Thoracic aorta (tissue), 2 donors: ENCODE measurements around the gene FHIT. TPM values are rescaled to one million over a fixed set of nuclear protein-coding genes. Genes with fewer than 3 reads are reported as not detected.

ENCODE experiments used
- ATAC-seq: fragments of 150-250 bp; one replicate; pipeline ENCODE4 v1.8.0; 2017; ENCODE audit warnings: low read depth; ENCODE audit not compliant: insufficient number of reproducible peaks, low FRiP score
- DNase-seq: peaks from one replicate; pipeline ENCODE4 v3.0.0-alpha.2; 2020; ENCODE audit warnings: low spot score
- H3K27ac ChIP-seq, 2 donors: fragments of 200-600 bp; sonication (generic); 1 replicate in 1 of 2; 2 replicates in 1 of 2; pipeline ENCODE4 v1.5.1; 2016; ENCODE audit warnings: mild to moderate bottlenecking in 2 of 2, moderate library complexity in 2 of 2
- H3K27me3 ChIP-seq: fragments of 200-600 bp; sonication (generic); replicated peaks from 2 replicates; pipeline ENCODE4 v1.6.0; 2016; ENCODE audit warnings: mild to moderate bottlenecking; ENCODE audit not compliant: insufficient read depth
- H3K36me3 ChIP-seq: fragments of 200-600 bp; sonication (generic); one replicate; pipeline ENCODE4 v1.5.1; 2016
- H3K4me1 ChIP-seq, 2 donors: fragments of 200-600 bp; sonication (generic); 1 replicate in 1 of 2; 2 replicates in 1 of 2; pipeline versions ENCODE4 v1.5.1 to v1.6.0; 2016; ENCODE audit warnings: low read depth in 2 of 2, mild to moderate bottlenecking in 1 of 2; ENCODE audit not compliant: control insufficient read depth in 1 of 2
- H3K4me3 ChIP-seq: fragments of 200-600 bp; sonication (generic); 2 replicates; pipeline ENCODE4 v1.5.1; 2016; ENCODE audit warnings: mild to moderate bottlenecking
- H3K9me3 ChIP-seq: fragments of 200-600 bp; sonication (generic); 2 replicates; pipeline ENCODE4 v1.5.1; 2016
- CTCF ChIP-seq: fragments of 200-600 bp; sonication (generic); IDR thresholded peaks from one replicate; pipeline ENCODE4 v1.5.1; 2019; ENCODE audit warnings: antibody characterized with exemption
- total RNA-seq, 2 donors: library from RNA; depleted of rRNA; stranded (reverse); fragments of >200 nt; gene quantifications; one replicate each; pipeline versions ENCODE4 v1.1.0 to v1.2.3, GENCODE V29; 2016

FHIT gene
- total RNA-seq, 2 donors from 2014 or later, result 2.0 to 2.3 TPM

DNA sequence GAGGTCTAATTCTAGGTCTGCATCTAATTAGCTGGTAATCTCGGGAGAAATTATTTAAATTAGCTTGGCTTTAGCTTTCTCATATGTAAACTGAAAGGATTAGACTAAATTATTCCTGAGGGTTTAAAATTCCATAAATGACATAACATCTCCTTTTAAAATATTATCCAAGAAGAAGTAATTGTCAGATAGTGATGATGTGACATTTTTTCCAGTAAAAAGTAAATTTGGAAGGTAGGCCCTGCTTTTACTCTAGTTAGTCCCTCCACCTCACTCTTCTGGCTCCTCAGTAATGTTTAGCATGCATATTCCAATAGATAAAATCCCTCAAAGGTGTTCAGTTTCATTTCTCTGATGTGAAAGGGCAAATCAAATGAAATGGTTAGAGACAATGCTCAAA lies 215.7 kb downstream of the FHIT start:
- no peak for TF ChIP-seq CTCF
- no peak for DNase-seq
- Histone ChIP-seq H3K27ac (no peak overlapping the region), H3K4me3 (no peak overlapping the region), H3K9me3 (no peaks in the 10 kb centered on the region), H3K4me1 (no peaks in the 10 kb centered on the region), H3K36me3 (no peaks in the 10 kb centered on the region), H3K27me3 (no peaks in the 10 kb centered on the region)
- no peak for ATAC-seq

DNA sequence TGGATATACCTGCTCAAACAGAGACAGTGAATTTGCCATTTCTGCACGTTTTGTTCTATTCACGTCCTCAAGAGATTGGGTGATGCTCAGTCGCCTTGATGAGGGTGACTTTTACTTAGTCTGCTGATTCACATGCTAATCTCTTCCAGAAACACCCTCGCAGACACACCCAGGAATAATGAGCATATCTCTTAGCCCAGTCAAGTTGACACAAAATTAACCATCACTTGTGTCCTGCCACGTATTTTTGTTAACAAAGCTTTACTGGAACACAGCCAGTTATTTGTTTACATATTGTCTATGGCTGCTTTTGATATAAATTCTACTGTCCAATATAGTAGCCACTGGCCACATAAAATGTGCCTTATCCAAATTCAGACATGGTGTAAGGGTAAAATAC lies 218.3 kb downstream of the FHIT start:
- H3K36me3 ChIP-seq, result no peaks in the 10 kb centered on the region
- ATAC-seq (no peak), DNase-seq (no peak)
- H3K27me3 ChIP-seq, result no peaks in the 10 kb centered on the region
- H3K9me3 ChIP-seq, result no peaks in the 10 kb centered on the region
- H3K4me3 ChIP-seq, result no peak overlapping the region
- H3K27ac ChIP-seq, result no peak overlapping the region
- no peak for TF ChIP-seq CTCF
- no peaks in the 10 kb centered on the region for H3K4me1 ChIP-seq

- Histone ChIP-seq H3K27me3 (no peaks in the 10 kb centered on the region), H3K9me3 (no peaks in the 10 kb centered on the region), H3K4me1 (no peaks in the 10 kb centered on the region), H3K4me3 (no peak overlapping the region), H3K36me3 (no peaks in the 10 kb centered on the region), H3K27ac (no peak overlapping the region)
- no peak for TF ChIP-seq CTCF
- no peak for ATAC-seq
- DNase-seq, result no peak
Measured at GRCh38 chr3:61031503-61031902, 219.7 kb downstream of the FHIT start.

DNA sequence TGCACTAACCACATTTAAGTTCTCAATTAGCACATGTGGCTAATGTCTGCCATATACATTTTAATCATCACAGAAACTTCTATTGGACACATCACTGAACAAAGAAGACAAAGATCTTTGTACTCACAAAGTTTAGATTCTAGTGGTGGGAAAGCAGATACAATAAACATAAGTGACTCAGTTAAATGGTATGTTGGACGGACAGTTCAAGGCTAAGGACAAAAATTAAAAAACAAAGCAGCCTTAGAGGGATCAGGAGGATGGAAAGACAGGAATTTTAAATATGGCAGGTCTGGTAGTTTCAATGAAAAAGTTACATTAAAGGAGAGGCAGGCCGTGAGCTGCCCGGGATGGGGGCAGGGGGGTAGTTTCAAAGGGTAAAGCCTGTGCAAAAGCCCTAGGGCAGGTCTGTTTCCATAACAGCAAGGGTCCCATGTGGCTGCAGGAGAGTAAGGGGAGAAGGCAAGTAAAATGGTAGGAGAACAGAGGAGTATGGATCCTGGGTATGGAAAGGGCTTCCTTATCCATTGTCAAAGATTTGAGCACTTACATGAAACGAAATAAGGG lies 220.7 kb downstream of the FHIT start:
- Histone ChIP-seq H3K4me3 (no peak overlapping the region), H3K27ac (no peak overlapping the region), H3K27me3 (no peaks in the 10 kb centered on the region), H3K36me3 (no peaks in the 10 kb centered on the region), H3K9me3 (no peaks in the 10 kb centered on the region), H3K4me1 (no peaks in the 10 kb centered on the region)
- no peak for DNase-seq
- no peak for TF ChIP-seq CTCF
- no peak for ATAC-seq

DNA sequence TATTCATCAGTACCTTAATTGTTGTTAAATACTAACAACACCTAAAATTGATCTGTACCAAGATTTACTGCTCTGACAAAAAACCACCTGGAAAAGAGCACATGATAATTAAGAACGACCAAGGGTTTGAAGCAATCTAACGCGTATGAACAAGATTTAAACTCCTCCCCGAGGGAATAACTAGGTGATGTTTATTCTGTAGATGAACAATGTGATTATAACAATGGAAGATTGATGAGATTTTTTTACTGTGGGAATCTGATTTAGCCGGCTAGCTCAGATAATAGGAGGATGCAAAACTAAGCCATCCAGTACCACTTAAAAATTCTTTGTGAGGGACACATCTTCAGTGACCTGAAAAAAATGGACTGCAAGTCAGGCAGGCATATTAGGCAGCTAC lies 222.1 kb downstream of the FHIT start:
- Histone ChIP-seq H3K36me3 (no peaks in the 10 kb centered on the region), H3K9me3 (no peaks in the 10 kb centered on the region), H3K27ac (no peak overlapping the region), H3K4me3 (no peak overlapping the region), H3K4me1 (no peaks in the 10 kb centered on the region), H3K27me3 (no peaks in the 10 kb centered on the region)
- DNase-seq (no peak), ATAC-seq (no peak)
- TF ChIP-seq CTCF, result no peak
